H1 (cell line): Measurements from ENCODE around the gene MACROD2. TPM values are rescaled to one million over a fixed set of nuclear protein-coding genes. Genes with fewer than 3 reads are reported as not detected.

Experiments used
- CTCF ChIA-PET: fragments of 300-600 bp; sonication (Branson Sonifier 250); formaldehyde crosslinking; loops from one replicate; lab custom pipeline; 2021; ENCODE audit not compliant: partially characterized antibody; lab: Charles Lee
- POLR2A ChIA-PET: fragments of 300-600 bp; sonication (Branson Sonifier 250); formaldehyde crosslinking; loops from one replicate; lab custom pipeline; 2021; ENCODE audit warnings: inconsistent platforms; ENCODE audit not compliant: partially characterized antibody; lab: Charles Lee
- DNase-seq, 2 experiments: peaks; one replicate each; pipeline versions ENCODE4 v3.0.0 to v3.0.0-alpha.2; 2010 to 2022; ENCODE audit warnings: low spot score in 2 of 2, low read depth in 1 of 2, mixed read lengths in 1 of 2
- FAIRE-seq: peaks from 2 replicates; lab custom pipeline; 2011; peaks lifted over from hg19 to GRCh38; lab: Jason Lieb, UNC
- H2AFZ ChIP-seq: 2 replicates; pipeline ENCODE4 v1.8.1; 2012; ENCODE audit warnings: low read length, inconsistent platforms
- H2AK5ac ChIP-seq: 2 replicates; pipeline ENCODE4 v1.6.1; 2013; ENCODE audit warnings: low read depth, low read length
- H2BK120ac ChIP-seq: replicated peaks from 2 replicates; pipeline ENCODE3; 2013; ENCODE audit warnings: low read depth, low read length, inconsistent platforms
- H2BK12ac ChIP-seq: 2 replicates; pipeline ENCODE4 v1.6.1; 2013; ENCODE audit warnings: low read depth, low read length
- H2BK15ac ChIP-seq: 2 replicates; pipeline ENCODE4 v1.6.1; 2013; ENCODE audit warnings: low read length
- H2BK20ac ChIP-seq: 2 replicates; pipeline ENCODE4 v1.6.1; 2013; ENCODE audit warnings: low read length
- H2BK5ac ChIP-seq: 2 replicates; pipeline ENCODE4 v1.6.1; 2013; ENCODE audit warnings: low read depth, low read length
- H3K14ac ChIP-seq: 2 replicates; pipeline ENCODE4 v1.6.1; 2013; ENCODE audit warnings: inconsistent platforms; ENCODE audit not compliant: insufficient read length
- H3K18ac ChIP-seq: 2 replicates; pipeline ENCODE4 v1.6.1; 2013; ENCODE audit warnings: low read length; ENCODE audit errors: extremely low read depth
- H3K23ac ChIP-seq: 2 replicates; pipeline ENCODE4 v1.6.1; 2013; ENCODE audit warnings: inconsistent platforms; ENCODE audit not compliant: insufficient read length
- H3K23me2 ChIP-seq: 2 replicates; pipeline ENCODE4 v1.6.1; 2013; ENCODE audit warnings: low read depth, low read length
- H3K27ac ChIP-seq: 2 replicates; pipeline ENCODE4 v1.6.1; 2011; ENCODE audit warnings: low read depth, low read length, inconsistent platforms
- H3K27me3 ChIP-seq, 4 experiments: replicated peaks in 1 of 4; 1 replicate in 1 of 4; 2 replicates in 3 of 4; pipeline versions ENCODE4 v1.6.1 to v1.8.1; 2011 to 2013; ENCODE audit warnings: low read length in 3 of 4, mild to moderate bottlenecking in 3 of 4, inconsistent platforms in 2 of 4, mixed read lengths in 2 of 4, moderate library complexity in 1 of 4; ENCODE audit not compliant: control insufficient read depth in 3 of 4, insufficient read depth in 3 of 4; ENCODE audit errors: extremely low read depth in 1 of 4
- H3K36me3 ChIP-seq, 4 experiments: 2 replicates each; pipeline versions ENCODE4 v1.6.1 to v1.8.1; 2011 to 2013; ENCODE audit warnings: mild to moderate bottlenecking in 4 of 4, low read length in 3 of 4, moderate library complexity in 2 of 4, control low read depth in 1 of 4, inconsistent platforms in 1 of 4; ENCODE audit not compliant: insufficient read depth in 4 of 4, control insufficient read depth in 2 of 4
- H3K4ac ChIP-seq: replicated peaks from 2 replicates; pipeline ENCODE3; 2013; ENCODE audit warnings: low read length, low read depth, mixed read lengths, inconsistent platforms; ENCODE audit not compliant: insufficient read length
- H3K4me1 ChIP-seq, 4 experiments: replicated peaks in 1 of 4; 1 replicate in 1 of 4; 2 replicates in 3 of 4; pipeline versions ENCODE4 v1.6.1 to v1.8.1; 2011 to 2013; ENCODE audit warnings: low read length in 3 of 4, inconsistent platforms in 2 of 4, mixed read lengths in 1 of 4; ENCODE audit not compliant: insufficient read depth in 4 of 4, control insufficient read depth in 3 of 4
- H3K4me2 ChIP-seq, 2 experiments: 2 replicates each; pipeline versions ENCODE4 v1.6.1 to v1.8.1; 2011 to 2013; ENCODE audit warnings: low read depth in 2 of 2, low read length in 2 of 2, control low read depth in 1 of 2, inconsistent platforms in 1 of 2, mild to moderate bottlenecking in 1 of 2; ENCODE audit not compliant: insufficient read depth in 1 of 2
- H3K4me3 ChIP-seq, 4 experiments: fragments of 200-600, 300-600 bp in 1 of 4; sonication (generic), shearing (Covaris generic), sonication (Bioruptor Twin) in 1 of 4; 2 replicates each; pipeline versions ENCODE4 v1.5.1 to v1.8.1; 2011 to 2016; ENCODE audit warnings: low read length in 4 of 4, low read depth in 3 of 4, control low read depth in 2 of 4, inconsistent platforms in 2 of 4, mild to moderate bottlenecking in 2 of 4, mixed read lengths in 1 of 4, moderate library complexity in 1 of 4; ENCODE audit not compliant: insufficient read depth in 2 of 4; ENCODE audit errors: extremely low read depth in 1 of 4
- H3K56ac ChIP-seq: replicated peaks from 2 replicates; pipeline ENCODE3; 2013; ENCODE audit warnings: low read depth, mild to moderate bottlenecking, mixed read lengths, low read length, inconsistent platforms; ENCODE audit not compliant: insufficient read length
- H3K79me1 ChIP-seq: 2 replicates; pipeline ENCODE4 v1.6.1; 2013; ENCODE audit warnings: low read depth, low read length, control low read depth
- H3K79me2 ChIP-seq, 2 experiments: 2 replicates each; pipeline versions ENCODE4 v1.6.1 to v1.8.1; 2012 to 2013; ENCODE audit warnings: low read length in 2 of 2, mild to moderate bottlenecking in 2 of 2, inconsistent platforms in 1 of 2; ENCODE audit not compliant: insufficient read depth in 2 of 2, control insufficient read depth in 1 of 2
- H3K9ac ChIP-seq, 4 experiments: replicated peaks in 1 of 4; 1 replicate in 1 of 4; 2 replicates in 3 of 4; pipeline versions ENCODE4 v1.6.1 to v1.8.1; 2011 to 2013; ENCODE audit warnings: low read depth in 3 of 4, low read length in 3 of 4, control low read depth in 2 of 4, mild to moderate bottlenecking in 2 of 4, moderate library complexity in 2 of 4, inconsistent platforms in 1 of 4; ENCODE audit errors: extremely low read depth in 1 of 4
- H3K9me3 ChIP-seq, 2 experiments: 2 replicates each; pipeline versions ENCODE4 v1.6.1 to v1.8.1; 2012 to 2013; ENCODE audit warnings: mild to moderate bottlenecking in 2 of 2, moderate library complexity in 2 of 2, control low read depth in 1 of 2, inconsistent platforms in 1 of 2, low read depth in 1 of 2, low read length in 1 of 2, mixed read lengths in 1 of 2; ENCODE audit not compliant: insufficient read depth in 2 of 2
- H4K20me1 ChIP-seq, 2 experiments: replicated peaks in 1 of 2; 2 replicates each; pipeline versions ENCODE3 to v1.8.1; 2011 to 2013; ENCODE audit warnings: inconsistent platforms in 2 of 2, low read length in 2 of 2, mild to moderate bottlenecking in 1 of 2; ENCODE audit not compliant: insufficient read depth in 2 of 2, control insufficient read depth in 1 of 2
- H4K5ac ChIP-seq: 2 replicates; pipeline ENCODE4 v1.6.1; 2013; ENCODE audit warnings: low read length, low read depth, mixed read lengths, inconsistent platforms; ENCODE audit not compliant: insufficient read length
- H4K8ac ChIP-seq: 2 replicates; pipeline ENCODE4 v1.8.0; 2013; ENCODE audit warnings: mild to moderate bottlenecking, moderate library complexity, low read length, inconsistent platforms; ENCODE audit not compliant: insufficient read depth; ENCODE audit errors: extremely low read depth
- H4K91ac ChIP-seq: replicated peaks from 2 replicates; pipeline ENCODE3; 2013; ENCODE audit warnings: low read length, mixed read lengths, inconsistent platforms; ENCODE audit not compliant: insufficient read length
- ATF2 ChIP-seq: IDR thresholded peaks from 2 replicates; pipeline ENCODE4 v1.6.1; 2012; ENCODE audit warnings: low read length, inconsistent platforms
- CTBP2 ChIP-seq: IDR thresholded peaks from 2 replicates; pipeline ENCODE4 v1.7.0; 2011; ENCODE audit warnings: borderline replicate concordance, mild to moderate bottlenecking, moderate library complexity, mixed read lengths, low read length; ENCODE audit not compliant: insufficient read depth, insufficient read length
- E2F6 ChIP-seq: IDR thresholded peaks from 2 replicates; pipeline ENCODE4 v1.6.1; 2012; ENCODE audit warnings: inconsistent platforms
- EGR1 ChIP-seq: IDR thresholded peaks from 2 replicates; pipeline ENCODE4 v1.6.1; 2011; ENCODE audit warnings: low read depth, low read length, borderline replicate concordance
- EP300 ChIP-seq, 2 experiments: IDR thresholded peaks; 1 replicate in 1 of 2; 2 replicates in 1 of 2; pipeline ENCODE4 v1.6.1; 2011 to 2012; ENCODE audit warnings: low read depth in 2 of 2, low read length in 2 of 2, mild to moderate bottlenecking in 2 of 2, borderline replicate concordance in 1 of 2, inconsistent platforms in 1 of 2, moderate library complexity in 1 of 2
- JUND ChIP-seq: IDR thresholded peaks from 2 replicates; pipeline ENCODE4 v1.6.1; 2011; ENCODE audit warnings: mild to moderate bottlenecking, improper control_type of control experiment, low read length
- NANOG ChIP-seq: IDR thresholded peaks from 2 replicates; pipeline ENCODE4 v1.6.1; 2011; ENCODE audit warnings: low read length, low read depth, mild to moderate bottlenecking, inconsistent platforms; ENCODE audit not compliant: insufficient read depth, poor library complexity, severe bottlenecking
- RNF2 ChIP-seq: fragments of 200-900, 300-1000 bp; sonication (generic); IDR thresholded peaks from 2 replicates; pipeline ENCODE4 v1.7.1; 2016; ENCODE audit warnings: borderline replicate concordance, low read depth, mild to moderate bottlenecking, antibody characterized with exemption, low read length; ENCODE audit not compliant: poor library complexity, severe bottlenecking; ENCODE audit errors: missing control alignments
- SAP30 ChIP-seq: fragments of 300-600 bp; sonication (generic); IDR thresholded peaks from 2 replicates; pipeline ENCODE4 v1.7.1; 2012; ENCODE audit warnings: low read length, moderate library complexity, mild to moderate bottlenecking, inconsistent platforms; ENCODE audit not compliant: insufficient read depth, insufficient replicate concordance
- SP2 ChIP-seq: IDR thresholded peaks from 2 replicates; pipeline ENCODE4 v1.6.1; 2012; ENCODE audit warnings: mild to moderate bottlenecking, low read length, inconsistent platforms
- SRF ChIP-seq: IDR thresholded peaks from 2 replicates; pipeline ENCODE4 v1.6.1; 2011; ENCODE audit warnings: mild to moderate bottlenecking, low read depth, low read length, moderate library complexity
- WGBS, 2 experiments: shearing (Covaris generic) in 1 of 2; methylation state at CpG; one replicate each; pipeline versions ENCODE4 v1.1.6 to v1.1.7; 2013 to 2015; ENCODE audit warnings: low lambda C conversion rate in 2 of 2, mixed read lengths in 2 of 2, inconsistent platforms in 1 of 2, low coverage in 1 of 2, missing lambda C conversion rate in 1 of 2; ENCODE audit not compliant: insufficient replicate concordance in 2 of 2, insufficient coverage in 1 of 2, insufficient read length in 1 of 2; ENCODE audit errors: extremely low coverage in 1 of 2, missing lambda C conversion rate in 1 of 2; 5-methylcytosine and 5-hydroxymethylcytosine counted together
- polyA plus RNA-seq, 7 experiments: library from polyadenylated mRNA; depleted of rRNA in 3 of 7; stranded (reverse) in 5 of 7; unstranded in 2 of 7; fragments of >200 nt in 5 of 7; fragments of 200-250 nt in 2 of 7; gene quantifications; 1 replicate in 5 of 7; 2 replicates in 1 of 7; 4 replicates in 1 of 7; pipeline versions ENCODE4 v1.2.1 to v1.2.3, GENCODE V29; 2011 to 2013; ENCODE audit warnings: missing spikeins in 2 of 7, mixed read lengths in 2 of 7
- total RNA-seq: library from RNA; stranded (reverse); fragmentation: NEBNext Ultra II Directional; extraction: Animal tissue kit (Norgen Biotek cat#: 25700); gene quantifications from 2 replicates; pipeline ENCODE4 v1.2.1, GENCODE V29; 2021

The MACROD2 gene
- total and polyA plus RNA-seq, 2 of the 8 experiments (the other 6 are each of a cell fraction or from before 2014, with no cell fraction given) = 0.70 to 3.9 TPM

- ChIA-PET POLR2A (no interaction called here), CTCF (no interaction called here)
- H2AK5ac ChIP-seq = no peak overlapping the region
- no peak overlapping the region for H3K9ac ChIP-seq
- H2BK120ac ChIP-seq = no peak overlapping the region
- H3K14ac ChIP-seq = no peak overlapping the region
- no peak overlapping the region for H2BK12ac ChIP-seq
- H3K36me3 ChIP-seq = no peaks in the 10 kb centered on the region
- H3K56ac ChIP-seq = no peak overlapping the region
- 84% methylated on average over 2 of the region's 2 CpGs; no CpG with 5 or more reads in 1 of the 2 experiments for WGBS, 2 experiments
- no peak overlapping the region for H3K4ac ChIP-seq
- H3K79me1 ChIP-seq = no peaks in the 10 kb centered on the region
- H3K27me3 ChIP-seq = no peaks in the 10 kb centered on the region
- H3K4me1 ChIP-seq = no peaks in the 10 kb centered on the region
- no peak overlapping the region for H3K4me2 ChIP-seq
- no peak overlapping the region for H3K18ac ChIP-seq
- H3K4me3 ChIP-seq = no peak overlapping the region
- H4K8ac ChIP-seq = no peak overlapping the region
- no peaks in the 10 kb centered on the region for H3K79me2 ChIP-seq
- no peak overlapping the region for H2BK5ac ChIP-seq
- no peaks in the 10 kb centered on the region for H3K9me3 ChIP-seq
- H2BK15ac ChIP-seq = no peak overlapping the region
- no peak overlapping the region for H4K91ac ChIP-seq
- no peak overlapping the region for H2AFZ ChIP-seq
- H3K23ac ChIP-seq = no peak overlapping the region
- no peak overlapping the region for H3K27ac ChIP-seq
- no peak overlapping the region for H2BK20ac ChIP-seq
- no peaks in the 10 kb centered on the region for H4K20me1 ChIP-seq
- H4K5ac ChIP-seq = no peak overlapping the region
- no peaks in the 10 kb centered on the region for H3K23me2 ChIP-seq
- FAIRE-seq (no peak), DNase-seq (no peak)
- TF ChIP-seq NANOG = no peak
- TF ChIP-seq SAP30 = no peak
- no peak for TF ChIP-seq EGR1
- TF ChIP-seq ATF2 = no peak
- TF ChIP-seq RNF2 = no peak
- no peak for TF ChIP-seq SRF
- TF ChIP-seq EP300 (IDR thresholded peaks at IDR 0.05; ENCODE audit: borderline replicate concordance in 1 of 2, low read depth in 2 of 2, low read length in 2 of 2) = no peak
- TF ChIP-seq JUND = no peak
- no peak for TF ChIP-seq CTBP2
- no peak for TF ChIP-seq E2F6
- TF ChIP-seq SP2 = no peak
Measured at GRCh38 chr20:15415908-15416307, 1420.6 kb downstream of the MACROD2 start.
